MM.1S (cell line): ENCODE measurements around the gene ANO2.

Experiments
- EZH2 ChIP-seq: fragments of 300-600 bp; sonication (generic); optimal IDR thresholded peaks from 2 replicates; pipeline ENCODE3; 2017; ENCODE audit warnings: low read depth, mild to moderate bottlenecking, antibody characterized with exemption, low read length, mixed read lengths
- EZH2phosphoT487 ChIP-seq: fragments of 300-600 bp; sonication (generic); IDR thresholded peaks from 2 replicates; pipeline ENCODE4 v1.6.1; 2018; ENCODE audit warnings: antibody characterized with exemption, low read length
- TF ChIP-seq, protein P1 (sequence below): fragments of 300-600 bp; sonication (generic); IDR thresholded peaks from 2 replicates; pipeline ENCODE4 v1.5.1; 2016; ENCODE audit warnings: antibody characterized with exemption, low read length, mixed read lengths

DNA sequence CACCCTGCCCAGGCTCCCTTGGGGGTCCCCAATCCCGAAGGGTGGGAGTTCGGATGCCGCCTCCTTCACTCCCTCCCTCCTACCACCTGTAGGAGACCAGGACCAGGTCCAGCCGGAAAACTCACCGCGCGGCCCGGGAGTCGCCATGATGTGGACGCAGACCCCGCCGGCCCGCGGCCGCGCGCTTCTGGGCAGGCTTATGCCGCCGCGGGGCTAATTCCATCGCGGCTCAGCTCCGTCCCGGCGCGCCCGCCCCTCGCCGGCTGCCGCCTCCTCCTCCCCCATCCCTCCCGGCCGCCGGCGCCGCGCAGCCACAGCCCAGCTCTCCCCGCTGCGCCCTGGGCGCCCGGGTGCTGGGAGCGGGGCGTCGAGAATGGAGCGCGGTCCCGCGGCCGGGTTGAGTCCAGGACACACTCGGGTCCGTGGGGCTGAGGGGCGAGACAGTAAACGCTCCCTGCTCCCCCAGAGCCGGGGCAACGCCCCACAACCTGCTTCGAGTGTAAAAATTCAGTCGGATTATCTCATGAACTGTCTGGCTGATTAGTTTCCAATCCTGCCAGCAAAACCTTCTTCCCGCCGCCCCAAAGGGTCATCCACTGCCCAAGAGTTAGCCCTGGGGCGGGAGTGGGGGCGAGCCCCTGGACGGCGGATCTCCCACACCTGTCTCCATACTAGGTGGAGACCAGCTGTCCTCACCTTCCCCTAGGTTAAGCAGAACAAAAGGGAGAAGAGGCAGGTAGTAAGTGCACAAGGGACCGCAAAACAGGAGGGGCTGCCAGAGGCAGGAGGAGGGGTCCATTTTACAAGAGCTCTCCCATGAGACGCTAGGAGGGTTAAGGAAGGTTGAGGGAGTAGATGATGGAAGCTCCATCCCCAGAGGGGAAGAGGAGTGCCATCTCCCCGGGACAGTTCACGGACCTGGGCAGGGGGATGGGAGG, at the start of gene ANO2:
- TF ChIP-seq, protein P1, sequence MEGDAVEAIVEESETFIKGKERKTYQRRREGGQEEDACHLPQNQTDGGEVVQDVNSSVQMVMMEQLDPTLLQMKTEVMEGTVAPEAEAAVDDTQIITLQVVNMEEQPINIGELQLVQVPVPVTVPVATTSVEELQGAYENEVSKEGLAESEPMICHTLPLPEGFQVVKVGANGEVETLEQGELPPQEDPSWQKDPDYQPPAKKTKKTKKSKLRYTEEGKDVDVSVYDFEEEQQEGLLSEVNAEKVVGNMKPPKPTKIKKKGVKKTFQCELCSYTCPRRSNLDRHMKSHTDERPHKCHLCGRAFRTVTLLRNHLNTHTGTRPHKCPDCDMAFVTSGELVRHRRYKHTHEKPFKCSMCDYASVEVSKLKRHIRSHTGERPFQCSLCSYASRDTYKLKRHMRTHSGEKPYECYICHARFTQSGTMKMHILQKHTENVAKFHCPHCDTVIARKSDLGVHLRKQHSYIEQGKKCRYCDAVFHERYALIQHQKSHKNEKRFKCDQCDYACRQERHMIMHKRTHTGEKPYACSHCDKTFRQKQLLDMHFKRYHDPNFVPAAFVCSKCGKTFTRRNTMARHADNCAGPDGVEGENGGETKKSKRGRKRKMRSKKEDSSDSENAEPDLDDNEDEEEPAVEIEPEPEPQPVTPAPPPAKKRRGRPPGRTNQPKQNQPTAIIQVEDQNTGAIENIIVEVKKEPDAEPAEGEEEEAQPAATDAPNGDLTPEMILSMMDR: no peak
- TF ChIP-seq EZH2: no peak
- TF ChIP-seq EZH2phosphoT487: no peak
